Upper lobe of left lung (tissue), 4 donors: ENCODE measurements around the gene FOXP2.

Source experiments
- CTCF ChIP-seq, 6 experiments: fragments of 450-650 bp in 4 of 6; fragments of 200-600 bp in 2 of 6; sonication (generic) in 2 of 6; IDR thresholded peaks; one replicate each; pipeline ENCODE4 v1.5.1; 2016 to 2019; ENCODE audit warnings: antibody characterized with exemption in 6 of 6
- POLR2A ChIP-seq, 4 donors: fragments of 450-650 bp; IDR thresholded peaks; one replicate each; pipeline ENCODE4 v1.5.1; 2016 to 2017; ENCODE audit warnings: antibody characterized with exemption in 4 of 4, mild to moderate bottlenecking in 2 of 4

GRCh38 chr7:114740941-114741340 is 326.3 kb downstream of the FOXP2 start:
- no peak for TF ChIP-seq CTCF (IDR thresholded peaks at IDR 0.05)
- TF ChIP-seq POLR2A (IDR thresholded peaks at IDR 0.05), result no peak
